ENCODE data around the gene ACSM2B. TPM values are rescaled to one million over a fixed set of nuclear protein-coding genes. Genes with fewer than 3 reads are reported as not detected.

ACSM2B gene
- total and polyA plus RNA-seq, 10 of the 15 experiments (the other 5 are each of a cell fraction or from before 2014, with no cell fraction given) = not detected

GRCh38 chr16:20507280-20507679 lies 68.9 kb downstream of the ACSM2B start:
- ChIA-PET SMC1A (ENCODE audit: uncharacterized antibody, unreplicated experiment) (interaction anchor here (0.6 kb wide), 1 partner anchor 135 kb away, joined by 3 read pairs; no protein-coding TSS in a partner anchor), RAD21 (ENCODE audit: unreplicated experiment) (no interaction called here), CTCF (no interaction called here), POLR2A (no interaction called here)
- BruUV-seq (replicated peaks) = no TSS peak
- H4K20me1 ChIP-seq (ENCODE audit: control insufficient read depth, insufficient read depth) = no peaks in the 10 kb centered on the region
- DNase-seq (ENCODE audit: low read depth, low spot score) (no peak), FAIRE-seq (no peak), ATAC-seq (no peak)
- H3K4me2 ChIP-seq (ENCODE audit: control insufficient read depth, insufficient read depth) = no peak overlapping the region
- H3K36me3 ChIP-seq (ENCODE audit: control insufficient read depth in 2 of 2, insufficient read depth in 2 of 2, low read length in 1 of 2) = no peaks in the 10 kb centered on the region
- intact Hi-C loops (cut with micrococcal nuclease; ENCODE audit: unreplicated experiment) = no loop called here
- H2AFZ ChIP-seq (ENCODE audit: control insufficient read depth, low read depth, low read length) = no peak overlapping the region
- H3K79me2 ChIP-seq (ENCODE audit: control insufficient read depth, insufficient read depth, low read length) = no peaks in the 10 kb centered on the region
- WGBS (ENCODE audit: insufficient coverage, insufficient replicate concordance, low lambda C conversion rate, missing lambda C conversion rate) = 0% methylated on average over 2 of the region's 2 CpGs
- H3K4me3 ChIP-seq = no peak overlapping the region
- no peaks in the 10 kb centered on the region for H3K27me3 ChIP-seq (replicated peaks in 1 of 2; ENCODE audit: control insufficient read depth in 2 of 2, insufficient read depth in 2 of 2, low read length in 1 of 2)
- no peak overlapping the region for H3K9ac ChIP-seq (ENCODE audit: control insufficient read depth, insufficient read depth, low read length)
- no peaks in the 10 kb centered on the region; the same call in 2 of the 3 replicates for H3K9me3 ChIP-seq (replicated peaks; ENCODE audit: control insufficient read depth, insufficient read depth, low read length)
- in situ Hi-C loops (cut with MboI) = no loop called here
- H3K27ac ChIP-seq (ENCODE audit: control insufficient read depth, insufficient read depth) = no peak overlapping the region
- H3K4me1 ChIP-seq (ENCODE audit: control insufficient read depth, insufficient read depth, low read length) = no peaks in the 10 kb centered on the region
- TF ChIP-seq E2F8 (IDR thresholded peaks at IDR 0.05; ENCODE audit: low read depth, partially characterized antibody) (no peak), E4F1 (IDR thresholded peaks at IDR 0.05; ENCODE audit: borderline replicate concordance, partially characterized antibody) (no peak), CREM (IDR thresholded peaks at IDR 0.05; ENCODE audit: low read depth) (no peak), ZNF592 (IDR thresholded peaks at IDR 0.05) (no peak), STAT3 (IDR thresholded peaks at IDR 0.05; ENCODE audit: low read depth, low read length) (no peak), ASH2L (IDR thresholded peaks at IDR 0.05; ENCODE audit: borderline replicate concordance, low read depth) (no peak), RUNX3 (IDR thresholded peaks at IDR 0.05; ENCODE audit: low read length) (no peak), POU2F2 (IDR thresholded peaks at IDR 0.05; ENCODE audit: borderline replicate concordance, low read depth, low read length) (no peak), CREB1 (IDR thresholded peaks at IDR 0.05; ENCODE audit: low read depth) (no peak), ZBTB33 (IDR thresholded peaks at IDR 0.05) (no peak), KDM1A (IDR thresholded peaks at IDR 0.05; ENCODE audit: borderline replicate concordance) (no peak), RBBP5 (conservative IDR thresholded peaks at IDR 0.05) (no peak)

Data from GM12878 (cell line).